Measurements from ENCODE around the gene TGFBR3.
"Not testable (repeated sequence)": the region's sequence is repeated elsewhere in the genome, so short reads cannot be mapped to it uniquely, and the experiment has no call there.

TGFBR3 gene

DNA sequence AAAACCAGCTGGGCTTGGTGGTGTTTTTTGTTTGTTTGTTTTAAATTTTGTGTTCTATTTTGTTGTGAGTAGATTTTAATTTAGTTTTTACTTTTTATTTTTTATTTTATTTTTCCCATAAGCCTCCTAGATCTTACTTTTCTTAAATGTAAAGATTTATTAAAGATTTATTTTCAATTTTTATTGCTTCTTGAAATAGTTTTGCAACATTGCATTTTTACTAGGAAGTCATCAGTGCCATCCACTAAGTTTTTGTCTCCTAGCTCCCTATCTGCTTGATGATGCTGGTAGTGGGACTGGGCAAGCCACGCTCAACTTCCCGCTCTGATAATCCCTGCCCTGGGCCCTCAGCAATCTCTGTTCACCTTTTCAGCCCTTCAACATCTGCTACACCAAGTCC lies 209.9 kb downstream of the TGFBR3 start:
- no peak for DNase-seq

DNA sequence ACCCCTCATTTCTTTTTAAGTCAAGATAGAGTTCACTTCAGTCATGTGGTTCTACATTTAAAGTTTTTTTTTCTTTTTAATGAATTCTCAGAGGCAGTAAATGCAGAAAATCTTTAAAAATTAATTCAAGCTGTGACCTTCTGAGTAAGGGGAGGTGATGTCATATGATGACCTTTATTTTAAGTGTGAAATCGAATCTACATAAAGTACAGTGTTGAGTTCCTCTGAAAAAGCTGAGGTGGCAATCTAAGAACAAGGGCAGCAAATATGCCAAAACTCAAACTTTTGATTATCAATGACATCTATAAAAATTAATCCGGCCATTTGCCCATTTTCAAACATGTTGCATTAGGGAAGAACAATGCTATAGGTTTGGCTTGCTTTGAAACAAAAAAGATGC lies 211.8 kb downstream of the TGFBR3 start:
- no peak for DNase-seq

DNA sequence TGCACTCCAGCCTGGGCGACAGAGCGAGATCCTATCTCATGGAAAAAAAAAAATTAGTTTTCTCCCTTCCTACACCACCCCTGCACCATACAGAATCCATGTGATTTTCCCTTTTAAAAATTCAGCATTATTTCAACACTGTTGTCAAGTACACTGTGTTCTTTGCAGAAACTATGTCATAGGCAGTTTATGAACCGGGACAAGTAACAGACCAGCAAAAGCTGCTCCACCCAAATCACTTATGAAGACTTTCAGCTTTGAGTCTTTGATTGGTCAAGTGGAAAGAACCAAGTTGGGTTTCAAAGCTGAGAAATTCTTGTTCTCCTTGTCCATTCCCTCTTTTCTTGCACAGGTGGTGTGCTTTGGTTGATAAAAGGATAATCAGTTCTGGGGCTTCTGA lies 212.3 kb downstream of the TGFBR3 start:
- DNase-seq, result no peak

DNA sequence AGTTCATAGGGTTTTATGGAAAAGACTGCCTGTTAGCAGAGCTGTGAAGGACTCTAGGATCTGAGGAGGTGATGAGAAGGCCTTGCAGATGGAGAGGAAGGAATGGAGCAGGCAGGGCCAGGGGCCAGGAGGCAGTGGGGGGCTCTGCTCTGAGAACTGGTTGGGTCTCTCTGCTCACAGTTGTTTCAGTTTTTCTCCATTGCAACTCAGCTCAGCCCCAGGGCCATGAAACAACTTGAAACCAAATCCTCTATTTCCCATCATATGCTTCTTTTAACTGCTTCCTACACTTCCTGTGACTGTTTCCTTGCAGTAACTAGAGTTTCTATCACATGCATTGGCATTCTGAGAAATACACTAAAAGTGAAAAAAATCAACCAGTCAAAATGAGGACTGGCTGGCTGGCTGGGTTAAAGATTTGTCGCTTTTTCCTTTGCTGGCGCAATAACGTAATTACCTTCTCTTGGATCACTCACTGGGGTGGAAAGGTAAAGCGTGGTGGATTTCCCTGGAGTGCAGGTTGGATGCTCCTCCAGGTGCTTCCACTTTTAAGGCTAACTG lies 213.3 kb downstream of the TGFBR3 start:
- no peak for DNase-seq

DNA sequence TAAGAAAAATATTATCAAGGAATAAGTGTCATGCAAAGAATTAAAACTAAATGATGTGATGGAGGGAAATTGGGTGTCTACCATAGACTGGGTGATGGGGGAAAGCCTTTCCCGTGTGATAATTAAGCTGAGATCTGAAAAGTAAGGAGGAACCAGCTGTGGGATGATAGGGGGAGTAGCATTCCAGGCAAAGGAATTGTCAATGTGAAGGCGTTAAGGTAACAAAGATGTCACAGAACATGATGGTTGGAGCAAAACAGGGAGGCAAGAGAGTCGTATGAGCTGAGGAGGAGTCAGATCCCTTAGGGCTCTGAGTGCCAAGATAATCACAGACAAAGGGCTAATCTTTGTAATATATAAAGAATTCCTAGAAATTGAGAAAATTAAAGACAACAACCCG lies 215.2 kb downstream of the TGFBR3 start:
- no peak for DNase-seq

DNA sequence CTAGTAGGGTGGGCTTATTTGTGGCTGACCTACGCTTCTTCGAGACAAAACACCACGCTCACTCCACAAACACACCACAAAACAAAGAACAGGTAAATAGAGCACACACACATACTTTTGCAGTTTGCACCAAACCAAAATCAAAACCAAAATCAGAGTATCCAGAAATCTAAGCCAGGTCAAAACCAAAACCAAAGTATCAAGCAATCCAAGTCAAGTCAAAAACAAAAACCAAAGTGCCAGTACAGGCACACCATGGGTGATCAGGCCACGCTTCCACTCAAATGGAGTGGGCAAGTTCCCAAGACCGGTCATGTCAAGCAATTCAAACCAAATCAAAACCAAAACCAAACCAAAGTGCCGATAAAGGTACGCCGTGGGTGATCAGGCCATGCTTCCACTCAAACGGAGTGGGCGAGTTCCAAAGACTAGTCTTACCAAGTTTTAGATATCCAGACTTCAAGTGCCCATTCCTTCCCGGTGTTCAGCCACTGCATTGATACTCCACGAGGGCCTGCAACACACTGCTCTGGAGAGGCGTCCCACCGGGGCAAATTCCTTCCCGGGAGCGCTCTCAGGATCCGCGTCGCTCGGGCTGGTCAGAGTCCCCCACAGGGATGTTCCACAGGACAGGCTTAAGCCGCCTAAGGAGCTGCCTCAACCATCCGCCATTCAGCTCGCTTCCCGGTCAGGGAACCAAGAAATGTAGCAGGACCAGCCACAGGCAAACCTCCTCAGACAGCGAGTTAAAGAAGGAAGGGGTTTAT lies 216.2 kb downstream of the TGFBR3 start:
- DNase-seq, result no peak

DNA sequence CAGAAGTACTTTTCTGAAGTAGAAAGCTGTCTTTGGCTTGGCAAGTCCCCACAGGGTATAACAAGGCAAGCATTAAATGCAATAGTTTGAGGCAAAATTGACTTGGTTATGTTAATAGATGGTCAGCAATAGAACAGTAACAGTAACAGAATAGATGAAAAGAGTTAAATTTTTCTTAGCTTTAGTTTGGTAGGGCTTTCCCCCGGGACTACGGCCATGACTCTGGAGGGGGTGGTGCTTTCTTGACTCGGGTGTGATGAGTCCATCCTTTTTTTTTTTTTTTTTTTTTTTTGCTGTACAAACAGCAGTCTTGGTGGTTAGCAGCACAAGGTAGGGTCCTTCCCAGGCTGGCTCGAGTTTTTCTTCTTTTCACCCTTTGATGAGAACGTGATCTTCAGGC lies 219.3 kb downstream of the TGFBR3 start:
- not testable (repeated sequence) for DNase-seq

DNA sequence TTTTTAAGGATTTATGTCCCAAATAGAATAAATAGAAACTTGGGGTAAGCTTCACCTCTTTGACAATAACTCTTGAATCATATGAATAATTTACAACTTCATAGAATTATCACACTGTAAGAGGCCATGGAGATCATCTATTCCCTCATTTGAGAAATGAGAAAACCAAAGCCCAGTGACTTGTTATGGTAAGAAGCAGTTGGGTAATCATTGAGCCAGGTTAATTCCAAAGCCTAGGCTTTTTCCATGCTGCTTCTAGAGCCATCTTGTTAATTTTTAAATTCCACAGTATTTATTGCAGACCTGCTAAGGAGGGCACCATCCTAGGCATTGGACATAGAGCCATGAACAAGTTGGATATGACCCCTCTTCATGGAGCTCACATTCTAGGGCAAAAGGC lies 224.8 kb downstream of the TGFBR3 start:
- DNase-seq, result no peak

DNA sequence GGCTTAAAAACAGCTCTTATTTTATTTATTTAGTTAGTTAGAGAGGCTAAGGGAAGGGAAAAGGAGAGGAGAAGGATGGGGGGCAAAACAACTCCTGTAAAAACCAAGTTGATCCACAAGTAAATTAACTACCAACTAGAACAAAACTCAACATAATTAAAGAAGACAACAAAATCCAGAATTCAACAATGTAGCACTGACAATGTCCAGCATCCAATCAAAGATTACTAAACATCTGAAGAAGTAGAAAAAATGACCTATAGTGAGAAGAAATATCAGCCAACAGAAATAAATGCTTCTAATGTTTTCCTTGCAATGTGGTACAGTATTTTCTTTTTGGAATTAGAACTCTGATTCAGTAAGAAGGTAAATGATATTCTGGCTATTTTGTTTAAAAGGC lies 225.2 kb downstream of the TGFBR3 start:
- no peak for DNase-seq

DNA sequence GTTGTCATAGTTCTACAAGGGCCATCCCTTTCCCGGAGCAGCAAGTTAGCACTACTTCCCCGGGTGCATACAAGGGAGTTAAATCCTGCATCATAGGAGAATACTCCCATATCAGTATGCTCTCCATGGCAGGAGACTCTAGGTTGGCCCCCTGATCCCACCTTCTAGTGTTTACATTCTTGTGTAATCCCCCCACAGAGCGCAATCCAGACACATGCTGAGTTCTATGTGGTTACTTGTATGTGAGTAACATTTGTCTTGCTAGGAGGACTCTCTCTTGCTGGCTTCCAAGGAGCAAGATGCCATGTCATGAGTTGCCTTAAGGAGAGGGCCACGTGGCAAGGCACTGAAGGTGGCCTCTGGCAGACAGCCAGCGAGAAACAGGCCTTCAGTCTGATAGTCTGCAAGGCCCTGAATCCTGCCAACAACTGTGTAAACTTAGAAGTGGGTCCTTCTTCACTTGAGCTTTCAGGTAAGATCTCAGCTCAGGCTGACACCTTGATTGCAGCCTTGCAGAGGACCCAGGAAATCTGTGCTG lies 230.0 kb downstream of the TGFBR3 start:
- DNase-seq, result no peak

DNA sequence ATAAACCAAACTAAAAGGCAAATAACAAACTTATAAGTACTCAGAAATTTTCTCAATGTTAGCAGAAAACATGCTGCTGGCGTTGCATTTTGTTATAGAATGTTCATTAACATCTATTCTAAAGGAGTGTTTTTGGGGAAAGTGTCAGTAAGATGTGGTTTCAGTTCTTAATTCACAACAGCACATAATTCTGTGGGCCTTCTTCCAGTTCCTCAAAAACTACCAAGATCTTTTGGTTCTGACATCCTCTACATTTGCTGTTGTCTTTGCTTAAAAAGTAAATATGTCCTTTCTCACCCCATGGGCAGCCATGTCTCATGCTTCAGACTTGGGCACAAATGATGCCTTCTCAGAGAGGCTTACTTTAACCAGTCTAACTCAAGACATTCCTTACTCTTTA lies 232.8 kb downstream of the TGFBR3 start:
- DNase-seq, result no peak

DNA sequence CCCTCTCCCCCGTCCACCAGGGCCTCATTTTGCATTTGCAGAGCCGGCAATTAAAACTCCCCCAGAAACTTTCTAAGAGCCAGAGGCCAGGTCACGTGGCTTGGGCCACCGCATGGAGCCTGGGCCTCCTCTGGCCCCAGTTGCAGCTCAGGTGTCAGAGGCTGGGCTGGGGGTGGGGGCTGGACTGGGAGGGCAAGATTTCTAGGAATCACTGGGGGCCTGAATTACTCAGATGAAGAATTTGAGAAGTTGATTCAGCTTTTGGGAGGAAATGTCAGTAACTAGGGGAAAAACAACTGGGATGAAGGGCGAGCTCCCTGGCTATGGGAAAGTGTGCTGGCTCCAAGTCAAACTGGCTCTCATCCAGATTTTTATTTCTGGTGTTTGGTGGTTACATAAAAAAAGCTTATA lies 234.3 kb downstream of the TGFBR3 start:
- no peak for DNase-seq

DNA sequence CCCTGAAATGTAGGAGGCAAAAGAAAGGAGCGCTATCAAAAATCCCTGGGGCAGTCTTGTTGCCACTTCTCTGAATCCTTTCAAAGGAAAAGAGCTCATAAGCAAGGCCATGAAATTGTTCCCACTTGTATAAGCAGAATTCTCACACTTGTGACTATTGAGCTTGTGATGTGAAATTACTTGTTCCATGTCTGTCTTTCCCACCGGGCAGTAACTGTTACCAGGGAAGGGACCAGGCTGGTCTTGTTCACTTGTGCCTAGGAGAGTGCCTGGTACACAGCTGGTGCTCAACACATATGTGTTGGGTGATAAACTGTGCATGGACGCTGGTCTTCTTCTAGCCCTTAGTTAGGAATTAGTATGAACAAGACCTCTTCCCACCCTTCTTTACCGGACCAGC lies 234.7 kb downstream of the TGFBR3 start:
- no peak for DNase-seq

DNA sequence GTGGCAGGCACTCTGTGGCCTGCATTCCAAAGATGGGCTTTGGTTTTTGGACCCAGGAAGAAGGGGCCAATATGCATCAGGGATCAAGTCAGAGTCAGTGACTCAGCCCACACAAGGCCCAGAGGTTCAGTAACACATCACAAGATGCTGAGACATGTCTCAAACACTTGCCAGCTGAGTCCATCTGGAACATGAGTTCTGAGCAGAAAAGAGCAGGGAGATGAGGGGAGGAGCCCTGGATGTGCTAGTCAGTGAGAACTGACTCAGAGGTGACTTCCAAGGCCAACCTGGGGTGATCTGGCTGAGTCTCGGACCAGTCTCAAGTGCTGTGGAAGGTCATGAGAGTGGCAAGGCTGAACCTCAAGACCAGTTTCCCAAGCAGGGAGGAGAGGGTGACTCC lies 235.2 kb downstream of the TGFBR3 start:
- DNase-seq, result no peak

DNA sequence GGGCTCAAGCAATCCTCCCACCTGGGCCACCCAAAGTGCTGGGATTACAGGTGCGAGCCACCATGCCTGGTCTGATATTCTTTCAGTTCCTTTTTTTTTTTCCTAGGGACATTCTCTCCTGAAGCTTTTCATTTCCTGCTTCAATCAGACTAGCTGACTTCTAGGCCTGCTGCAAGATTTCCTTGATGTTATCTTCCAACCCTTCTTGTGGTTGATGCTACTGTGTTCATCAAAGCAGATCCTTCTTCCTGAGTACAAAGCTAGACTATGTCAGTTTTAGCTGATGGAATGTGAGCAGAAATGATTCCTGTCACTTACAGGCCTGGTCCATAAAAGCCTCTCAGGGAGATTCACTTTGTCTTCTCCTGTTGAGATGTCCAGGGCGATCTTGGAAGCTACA lies 238.9 kb downstream of the TGFBR3 start:
- DNase-seq, result no peak

DNA sequence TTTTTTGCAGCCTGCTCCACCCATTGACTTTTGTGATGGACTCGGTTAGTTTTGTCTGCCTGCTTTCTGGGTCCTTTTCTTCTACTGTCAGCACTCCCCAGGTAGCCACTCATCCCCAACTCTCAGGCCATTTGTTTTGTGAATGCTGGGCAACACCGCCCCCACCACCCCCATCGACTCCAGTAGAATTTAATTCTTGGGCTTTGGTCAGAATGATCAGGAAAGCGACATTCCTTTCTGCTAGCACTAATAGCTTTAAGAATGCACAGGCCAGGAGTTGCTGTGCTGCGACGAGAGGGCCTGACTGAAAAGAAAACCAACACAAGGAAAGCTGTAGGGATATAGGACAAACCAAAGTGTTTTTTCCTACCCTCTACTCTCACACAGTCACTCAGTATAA lies 240.9 kb downstream of the TGFBR3 start:
- no peak for DNase-seq

DNA sequence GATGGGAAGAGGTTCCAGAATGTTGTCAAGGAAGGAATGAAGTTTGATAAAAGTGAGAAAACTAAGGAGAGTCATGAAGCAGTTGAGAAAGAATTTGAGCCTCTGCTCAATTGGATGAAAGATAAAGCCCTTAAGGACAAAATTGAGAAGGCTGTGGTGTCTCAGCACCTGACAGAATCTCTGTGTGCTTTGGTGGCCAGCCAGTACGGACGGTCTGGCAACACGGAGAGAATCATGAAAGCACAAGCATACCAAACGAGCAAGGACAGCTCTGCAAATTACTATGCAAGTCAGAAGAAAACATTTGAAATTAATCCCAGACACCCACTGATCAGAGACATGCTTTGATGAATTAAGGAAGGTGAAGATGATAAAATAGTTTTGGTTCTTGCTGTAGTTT lies 242.5 kb downstream of the TGFBR3 start:
- DNase-seq, result no peak

DNA sequence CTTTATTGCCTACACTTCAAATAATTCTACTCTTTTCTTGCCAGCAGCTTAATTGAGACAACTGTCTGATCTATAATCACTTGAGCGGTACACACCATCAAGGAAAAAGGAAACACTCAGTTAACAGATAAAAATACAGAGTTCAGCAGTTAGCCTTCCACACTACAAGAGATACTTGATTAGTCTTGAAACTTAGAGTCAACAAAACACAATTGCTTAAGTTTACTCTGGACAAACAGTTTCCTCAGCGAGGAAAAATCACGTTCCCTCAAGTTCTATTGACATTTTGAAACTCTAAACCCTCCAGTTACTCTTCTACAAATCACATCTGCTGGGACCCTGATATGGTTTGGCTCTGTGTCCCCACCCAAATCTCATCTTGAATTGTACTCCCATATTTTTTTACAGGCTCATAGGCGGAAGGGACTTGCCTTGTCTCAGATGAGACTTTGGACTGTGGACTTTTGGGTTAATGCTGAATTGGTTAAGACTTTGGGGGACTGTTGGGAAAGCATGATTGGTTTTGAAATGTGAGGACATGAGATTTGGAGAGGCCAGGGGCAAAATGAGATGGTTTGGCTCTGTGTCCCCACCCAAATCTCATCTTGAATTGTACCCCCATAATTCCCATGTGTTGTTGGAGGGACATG lies 244.9 kb downstream of the TGFBR3 start:
- no peak for DNase-seq

DNA sequence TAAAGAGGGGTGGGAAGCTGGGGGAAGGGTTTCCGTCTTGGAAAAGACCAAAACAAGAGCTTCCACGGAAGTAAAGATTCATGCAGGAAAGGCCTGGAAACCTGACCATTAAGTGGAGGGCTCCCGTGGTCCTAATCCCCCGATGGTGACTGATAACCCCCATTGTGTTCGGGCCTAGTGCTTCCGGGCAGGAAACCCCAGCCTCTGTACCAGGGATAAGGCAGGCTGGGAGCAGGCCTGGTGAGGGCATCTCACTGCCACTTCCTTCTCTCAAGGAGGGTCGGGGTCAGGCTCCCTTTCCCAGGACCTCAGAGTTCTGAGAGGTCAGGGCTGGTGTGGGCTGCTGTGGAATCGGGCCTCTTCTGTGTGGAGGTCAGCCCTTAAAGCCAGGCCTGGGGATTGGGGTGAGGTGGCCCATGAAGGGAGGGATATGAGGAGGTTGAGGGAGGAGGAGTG lies 248.4 kb downstream of the TGFBR3 start:
- DNase-seq, result no peak

DNA sequence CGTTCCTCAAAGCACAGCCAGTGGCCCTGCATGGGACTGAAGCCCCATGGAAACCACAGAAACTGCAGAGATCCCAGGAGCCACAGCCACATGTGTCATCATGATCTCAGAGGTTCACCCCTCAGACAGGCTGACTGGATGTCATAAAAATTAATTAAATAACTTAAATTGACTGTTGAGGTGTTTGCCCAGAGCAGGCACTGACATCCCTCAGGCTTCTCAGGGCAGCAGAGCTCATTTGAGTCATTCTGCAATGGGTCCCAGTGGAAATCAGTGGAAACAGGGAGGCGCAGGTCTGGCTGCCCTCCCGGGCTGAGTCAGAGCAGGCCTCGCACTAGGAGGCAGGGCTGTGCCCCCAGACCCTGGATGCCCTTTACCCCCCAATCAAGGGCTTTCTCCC lies 250.2 kb downstream of the TGFBR3 start:
- no peak for DNase-seq

DNA sequence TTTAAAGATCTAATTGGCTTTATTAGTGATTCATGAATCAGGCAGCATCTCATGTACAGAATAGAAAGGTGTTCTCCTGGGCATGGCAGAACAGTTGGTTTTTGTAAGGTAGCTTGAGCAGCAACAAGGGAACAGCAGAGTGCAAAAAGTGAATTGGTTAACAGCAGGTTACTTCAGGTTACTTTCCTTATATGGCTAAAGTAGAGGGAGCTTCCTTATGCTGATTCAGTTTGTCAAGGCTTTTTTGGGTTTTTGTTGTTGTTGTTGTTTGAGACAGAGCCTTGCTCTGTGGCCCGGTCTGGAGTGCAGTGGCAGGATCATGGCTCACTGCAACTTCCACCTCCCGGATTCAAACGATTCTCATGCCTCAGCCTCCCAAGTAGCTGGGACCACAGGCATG lies 252.5 kb downstream of the TGFBR3 start:
- no peak for DNase-seq

DNA sequence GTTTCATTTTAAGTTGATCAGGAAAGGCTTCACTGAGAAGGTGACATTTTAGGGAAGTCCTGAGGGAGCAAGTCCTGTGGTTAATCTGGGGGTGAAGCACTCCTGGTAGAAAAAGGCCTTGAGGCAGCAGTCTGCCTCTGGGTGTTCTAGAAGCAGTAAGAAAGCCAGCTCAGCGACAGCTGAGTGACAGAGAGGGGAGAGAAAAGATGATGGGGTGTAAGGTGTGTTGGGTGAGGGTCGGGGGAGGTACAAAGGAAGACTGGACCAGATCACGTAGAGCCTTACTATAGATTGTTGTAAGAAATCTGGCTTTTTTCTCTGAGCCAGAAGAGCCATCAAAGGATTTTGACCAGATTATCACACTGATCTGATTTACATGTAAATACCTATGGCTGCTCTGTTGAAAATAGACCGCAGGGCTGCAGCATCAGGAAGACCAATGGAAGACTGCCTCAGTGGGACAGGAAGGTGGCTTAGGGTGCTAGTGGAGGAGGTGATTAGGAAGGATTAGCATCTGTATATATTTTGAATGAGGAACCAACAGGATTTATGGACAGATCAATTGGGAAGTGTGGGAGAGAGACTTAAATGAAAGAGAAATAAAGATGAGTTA lies 254.1 kb downstream of the TGFBR3 start:
- no peak for DNase-seq

DNA sequence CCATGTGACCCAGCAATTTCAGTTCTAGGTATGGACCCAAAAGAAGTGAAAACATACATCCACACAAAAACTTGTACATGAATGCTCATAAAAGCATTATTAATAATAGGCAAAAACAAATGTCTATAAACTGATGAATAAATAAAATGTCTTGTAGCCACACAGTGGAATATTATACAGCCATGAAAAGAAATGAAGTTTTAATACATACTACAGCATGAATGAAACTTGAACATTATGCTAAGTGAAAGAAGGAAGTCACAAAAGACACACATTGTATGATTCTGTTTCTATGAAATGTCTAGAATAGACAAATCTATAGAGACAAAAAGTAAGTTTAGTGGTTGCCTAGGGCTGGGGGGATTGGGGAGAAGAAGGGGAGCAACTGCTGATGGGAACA lies 255.1 kb downstream of the TGFBR3 start:
- DNase-seq, result no peak

Data from activated CD4-positive, alpha-beta T cell treated with anti-CD3 and anti-CD28 coated beads for 4 hours (primary cell).